ENCODE measurements around the gene LAMC2. TPM values are rescaled to one million over a fixed set of nuclear protein-coding genes. Genes with fewer than 3 reads are reported as not detected.

Gene LAMC2
- total and polyA plus RNA-seq, 2 of the 8 experiments (the other 6 are each of a cell fraction or from before 2014, with no cell fraction given) = 4.6 to 12.9 TPM

DNA sequence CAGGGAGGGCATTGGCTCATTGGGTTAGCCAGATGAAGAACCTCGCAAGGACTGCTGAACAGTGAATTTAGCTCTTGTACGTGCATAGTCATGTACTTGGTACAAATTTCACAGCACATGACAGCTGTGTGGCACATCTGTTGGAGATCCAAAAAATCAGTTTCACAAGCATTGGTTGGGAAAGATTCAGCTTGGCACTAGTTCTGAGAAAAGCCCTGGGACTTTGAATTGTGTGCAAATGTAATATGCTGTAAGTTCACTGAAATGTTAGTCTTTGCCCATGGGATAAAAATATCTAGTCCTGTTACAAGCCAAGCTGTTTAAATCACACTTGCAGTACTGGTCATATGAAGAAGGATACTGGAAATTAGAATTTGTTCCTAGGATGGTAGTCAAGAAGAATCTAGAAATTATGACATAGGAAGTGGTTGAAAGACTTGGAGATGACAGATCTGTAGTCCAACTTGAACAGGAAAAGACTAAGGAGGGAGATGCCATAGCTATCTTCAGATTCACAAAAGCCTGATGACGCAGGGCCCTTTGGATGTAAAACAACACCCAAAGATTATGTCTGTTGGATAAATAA is 19.2 kb downstream of the LAMC2 start:
- H2BK20ac ChIP-seq (ENCODE audit: low read length) = no peak overlapping the region
- TF ChIP-seq GTF2F1 (IDR thresholded peaks at IDR 0.05; ENCODE audit: borderline replicate concordance, low read depth, low read length) = no peak
- no peak for TF ChIP-seq HDAC2 (IDR thresholded peaks at IDR 0.05; ENCODE audit: borderline replicate concordance in 1 of 2, low read depth in 2 of 2, low read length in 2 of 2)
- TF ChIP-seq JUND (IDR thresholded peaks at IDR 0.05; ENCODE audit: low read length) = no peak

More for the DNA sequence above, 19.2 kb downstream of the LAMC2 start:
- DNase-seq (ENCODE audit: low read depth in 1 of 2, low spot score in 2 of 2) = no peak
- H3K4ac ChIP-seq (replicated peaks; ENCODE audit: insufficient read length, low read depth, low read length) = no peak overlapping the region
- H3K27ac ChIP-seq (ENCODE audit: low read depth, low read length) = no peak overlapping the region
- no peak overlapping the region for H2BK12ac ChIP-seq (ENCODE audit: low read depth, low read length)
- no peaks in the 10 kb centered on the region; the same call in 1 of the 2 replicates for H3K23me2 ChIP-seq (ENCODE audit: low read depth, low read length)
- H4K5ac ChIP-seq (ENCODE audit: insufficient read length, low read depth, low read length) = no peak overlapping the region
- no peaks in the 10 kb centered on the region for H3K79me2 ChIP-seq (ENCODE audit: control insufficient read depth in 1 of 2, insufficient read depth in 2 of 2, low read length in 2 of 2)
- H3K23ac ChIP-seq (ENCODE audit: insufficient read length) = no peak overlapping the region
- H4K91ac ChIP-seq (replicated peaks; ENCODE audit: insufficient read length, low read length) = no peak overlapping the region
- H2BK120ac ChIP-seq (replicated peaks; ENCODE audit: low read depth, low read length) = no peak overlapping the region
- no peaks in the 10 kb centered on the region for H4K20me1 ChIP-seq (replicated peaks in 1 of 2; ENCODE audit: control insufficient read depth in 1 of 2, insufficient read depth in 2 of 2, low read length in 2 of 2)
- H2AFZ ChIP-seq (ENCODE audit: low read length) = no peak overlapping the region
- no peak overlapping the region for H2AK5ac ChIP-seq (ENCODE audit: low read depth, low read length)
- H3K4me2 ChIP-seq (ENCODE audit: insufficient read depth in 1 of 2, low read depth in 2 of 2, low read length in 2 of 2) = no peak overlapping the region
- 92% methylated on average over 3 of the region's 3 CpGs; no CpG with 5 or more reads in 1 of the 2 experiments for WGBS, 2 experiments (ENCODE audit: extremely low coverage in 1 of 2, insufficient coverage in 1 of 2, insufficient read length in 1 of 2, insufficient replicate concordance in 2 of 2, low coverage in 1 of 2, low lambda C conversion rate in 2 of 2, missing lambda C conversion rate in 1 of 2)
- H3K79me1 ChIP-seq (ENCODE audit: low read depth, low read length) = no peaks in the 10 kb centered on the region
- H3K9me3 ChIP-seq (ENCODE audit: insufficient read depth in 2 of 2, low read depth in 1 of 2, low read length in 1 of 2) = no peaks in the 10 kb centered on the region
- H3K4me3 ChIP-seq (ENCODE audit: extremely low read depth in 1 of 4, insufficient read depth in 2 of 4, low read depth in 3 of 4, low read length in 4 of 4) = no peak overlapping the region
- no peak overlapping the region for H4K8ac ChIP-seq (ENCODE audit: extremely low read depth, insufficient read depth, low read length)
- no peaks in the 10 kb centered on the region for H3K4me1 ChIP-seq (replicated peaks in 1 of 4; ENCODE audit: control insufficient read depth in 3 of 4, insufficient read depth in 4 of 4, low read length in 3 of 4)
- H2BK15ac ChIP-seq (ENCODE audit: low read length) = no peak overlapping the region
- H3K56ac ChIP-seq (replicated peaks; ENCODE audit: insufficient read length, low read depth, low read length) = no peak overlapping the region
- H3K9ac ChIP-seq (replicated peaks in 1 of 4; ENCODE audit: extremely low read depth in 1 of 4, low read depth in 3 of 4, low read length in 3 of 4) = no peak overlapping the region
- FAIRE-seq = no peak
- no peak overlapping the region for H2BK5ac ChIP-seq (ENCODE audit: low read depth, low read length)
- H3K36me3 ChIP-seq (ENCODE audit: control insufficient read depth in 2 of 4, insufficient read depth in 4 of 4, low read length in 3 of 4) = no peaks in the 10 kb centered on the region
- no peak overlapping the region for H3K18ac ChIP-seq (ENCODE audit: extremely low read depth, low read length)
- ChIA-PET POLR2A (ENCODE audit: partially characterized antibody) (no interaction called here), CTCF (ENCODE audit: partially characterized antibody) (interaction anchor here (0.9 to 2.9 kb wide), 6 partner anchors 9 to 101 kb away, joined by 3 to 18 read pairs (median 4); no protein-coding TSS in a partner anchor)
- H3K27me3 ChIP-seq (replicated peaks in 1 of 4; ENCODE audit: control insufficient read depth in 3 of 4, extremely low read depth in 1 of 4, insufficient read depth in 3 of 4, low read length in 3 of 4) = no peaks in the 10 kb centered on the region
- no peak overlapping the region for H3K14ac ChIP-seq (ENCODE audit: insufficient read length)
